Endodermal cell (in vitro differentiated cells): ENCODE data around the gene SKAP1. TPM values are rescaled to one million over a fixed set of nuclear protein-coding genes. Genes with fewer than 3 reads are reported as not detected.

Source experiments
- DNase-seq: peaks from one replicate; pipeline ENCODE4 v3.0.0-alpha.2; 2017
- H3K27ac ChIP-seq: 2 replicates; pipeline ENCODE4 v1.5.1; 2013; ENCODE audit warnings: mild to moderate bottlenecking, low read depth, low read length, moderate library complexity
- H3K27me3 ChIP-seq: 2 replicates; pipeline ENCODE4 v1.6.1; 2013; ENCODE audit warnings: mild to moderate bottlenecking, low read length, moderate library complexity; ENCODE audit not compliant: insufficient read depth, control insufficient read depth, poor library complexity, severe bottlenecking
- H3K36me3 ChIP-seq: 2 replicates; pipeline ENCODE4 v1.7.0; 2013; ENCODE audit warnings: mild to moderate bottlenecking, low read length, moderate library complexity; ENCODE audit not compliant: control insufficient read depth, insufficient read depth
- H3K4me1 ChIP-seq: one replicate; pipeline ENCODE4 v1.7.0; 2013; ENCODE audit warnings: low read length; ENCODE audit not compliant: control insufficient read depth, insufficient read depth
- H3K4me3 ChIP-seq: 2 replicates; pipeline ENCODE4 v1.5.1; 2013; ENCODE audit warnings: mild to moderate bottlenecking, low read length, moderate library complexity
- H3K9ac ChIP-seq: 2 replicates; pipeline ENCODE4 v1.6.1; 2013; ENCODE audit warnings: mild to moderate bottlenecking, low read length, moderate library complexity; ENCODE audit not compliant: poor library complexity, severe bottlenecking; ENCODE audit errors: extremely low read depth
- H3K9me3 ChIP-seq: 2 replicates; pipeline ENCODE4 v1.6.1; 2013; ENCODE audit warnings: mild to moderate bottlenecking, low read length, moderate library complexity; ENCODE audit not compliant: control insufficient read depth
- H3K27ac Mint-ChIP-seq: 2 replicates; pipeline ENCODE4 v1.8.0; 2020; ENCODE audit warnings: mixed read lengths
- H3K27me3 Mint-ChIP-seq: 2 replicates; pipeline ENCODE4 v1.8.0; 2021; ENCODE audit warnings: mild to moderate bottlenecking, mixed read lengths; ENCODE audit not compliant: insufficient read depth
- H3K36me3 Mint-ChIP-seq: 2 replicates; pipeline ENCODE4 v1.8.0; 2020; ENCODE audit warnings: low read depth, mixed read lengths
- H3K4me1 Mint-ChIP-seq: 2 replicates; pipeline ENCODE4 v1.8.0; 2020; ENCODE audit warnings: mixed read lengths
- H3K4me3 Mint-ChIP-seq: 2 replicates; pipeline ENCODE4 v1.8.0; 2020; ENCODE audit warnings: mild to moderate bottlenecking, moderate library complexity, mixed read lengths
- H3K9me3 Mint-ChIP-seq: 2 replicates; pipeline ENCODE4 v1.8.0; 2020; ENCODE audit warnings: mild to moderate bottlenecking, mixed read lengths
- WGBS, 2 experiments: methylation state at CpG; one replicate each; pipeline versions ENCODE4 v1.1.5 to v1.1.7; 2013; ENCODE audit warnings: missing lambda C conversion rate in 2 of 2, mixed read lengths in 1 of 2; ENCODE audit not compliant: insufficient coverage in 1 of 2, insufficient read length in 1 of 2; 5-methylcytosine and 5-hydroxymethylcytosine counted together
- total RNA-seq, 2 donors: library from RNA; stranded (reverse); fragmentation: NEBNext Ultra II Directional in 1 of 2; extraction: Animal tissue kit (Norgen Biotek cat#: 25700) in 1 of 2; gene quantifications; 2 replicates in 1 of 2; 3 replicates in 1 of 2; pipeline ENCODE4 v1.2.1, GENCODE V29; 2021
- TF ChIP-seq, protein P1 (sequence below): fragments of 200-600 bp; sonication (generic); conservative IDR thresholded peaks from 2 replicates; pipeline ENCODE4 v1.5.0; 2021; ENCODE audit warnings: antibody characterized with exemption, mild to moderate bottlenecking

Gene SKAP1
- total RNA-seq, 2 donors from 2014 or later = 0.31 to 0.53 TPM

DNA sequence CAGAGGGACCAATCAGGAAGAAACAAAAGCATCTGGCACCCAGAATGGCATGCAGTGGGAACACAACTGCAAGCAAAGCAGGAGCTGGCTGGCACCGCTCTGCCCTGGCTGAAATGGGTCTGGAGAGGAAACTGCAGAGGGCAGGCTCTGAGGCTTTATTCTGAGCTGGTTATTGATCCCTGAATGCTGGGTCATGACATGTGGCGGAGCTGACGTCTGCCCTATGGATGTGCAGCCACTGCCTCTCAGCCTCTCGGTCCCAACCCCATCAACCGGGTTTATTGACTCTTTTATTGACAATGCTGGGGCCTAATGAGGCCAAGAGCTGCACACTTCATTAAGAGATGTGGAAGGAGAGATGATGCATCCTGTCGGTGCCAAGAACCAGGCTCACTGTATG lies 3.9 kb upstream of the SKAP1 start:
- H3K4me3 ChIP-seq = no peak overlapping the region
- H3K27ac ChIP-seq = no peak overlapping the region
- H3K9ac ChIP-seq = no peak overlapping the region
- DNase-seq = no peak
- TF ChIP-seq, protein P1, sequence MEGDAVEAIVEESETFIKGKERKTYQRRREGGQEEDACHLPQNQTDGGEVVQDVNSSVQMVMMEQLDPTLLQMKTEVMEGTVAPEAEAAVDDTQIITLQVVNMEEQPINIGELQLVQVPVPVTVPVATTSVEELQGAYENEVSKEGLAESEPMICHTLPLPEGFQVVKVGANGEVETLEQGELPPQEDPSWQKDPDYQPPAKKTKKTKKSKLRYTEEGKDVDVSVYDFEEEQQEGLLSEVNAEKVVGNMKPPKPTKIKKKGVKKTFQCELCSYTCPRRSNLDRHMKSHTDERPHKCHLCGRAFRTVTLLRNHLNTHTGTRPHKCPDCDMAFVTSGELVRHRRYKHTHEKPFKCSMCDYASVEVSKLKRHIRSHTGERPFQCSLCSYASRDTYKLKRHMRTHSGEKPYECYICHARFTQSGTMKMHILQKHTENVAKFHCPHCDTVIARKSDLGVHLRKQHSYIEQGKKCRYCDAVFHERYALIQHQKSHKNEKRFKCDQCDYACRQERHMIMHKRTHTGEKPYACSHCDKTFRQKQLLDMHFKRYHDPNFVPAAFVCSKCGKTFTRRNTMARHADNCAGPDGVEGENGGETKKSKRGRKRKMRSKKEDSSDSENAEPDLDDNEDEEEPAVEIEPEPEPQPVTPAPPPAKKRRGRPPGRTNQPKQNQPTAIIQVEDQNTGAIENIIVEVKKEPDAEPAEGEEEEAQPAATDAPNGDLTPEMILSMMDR = no peak
- H3K27me3 ChIP-seq = peaks cover 50% of the 10 kb centered on the region
- Mint-ChIP-seq H3K27ac (no peak overlapping the region), H3K4me3 (no peak overlapping the region), H3K27me3 (peaks cover 63% of the 10 kb centered on the region), H3K36me3 (no peaks in the 10 kb centered on the region), H3K4me1 (peaks cover 33% of the 10 kb centered on the region), H3K9me3 (no peaks in the 10 kb centered on the region)
- H3K4me1 ChIP-seq = peaks cover 14% of the 10 kb centered on the region
- 86 to 90% methylated on average over 3 to 6 of the region's 6 CpGs for WGBS, 2 experiments
- no peaks in the 10 kb centered on the region for H3K9me3 ChIP-seq
- no peaks in the 10 kb centered on the region for H3K36me3 ChIP-seq

DNA sequence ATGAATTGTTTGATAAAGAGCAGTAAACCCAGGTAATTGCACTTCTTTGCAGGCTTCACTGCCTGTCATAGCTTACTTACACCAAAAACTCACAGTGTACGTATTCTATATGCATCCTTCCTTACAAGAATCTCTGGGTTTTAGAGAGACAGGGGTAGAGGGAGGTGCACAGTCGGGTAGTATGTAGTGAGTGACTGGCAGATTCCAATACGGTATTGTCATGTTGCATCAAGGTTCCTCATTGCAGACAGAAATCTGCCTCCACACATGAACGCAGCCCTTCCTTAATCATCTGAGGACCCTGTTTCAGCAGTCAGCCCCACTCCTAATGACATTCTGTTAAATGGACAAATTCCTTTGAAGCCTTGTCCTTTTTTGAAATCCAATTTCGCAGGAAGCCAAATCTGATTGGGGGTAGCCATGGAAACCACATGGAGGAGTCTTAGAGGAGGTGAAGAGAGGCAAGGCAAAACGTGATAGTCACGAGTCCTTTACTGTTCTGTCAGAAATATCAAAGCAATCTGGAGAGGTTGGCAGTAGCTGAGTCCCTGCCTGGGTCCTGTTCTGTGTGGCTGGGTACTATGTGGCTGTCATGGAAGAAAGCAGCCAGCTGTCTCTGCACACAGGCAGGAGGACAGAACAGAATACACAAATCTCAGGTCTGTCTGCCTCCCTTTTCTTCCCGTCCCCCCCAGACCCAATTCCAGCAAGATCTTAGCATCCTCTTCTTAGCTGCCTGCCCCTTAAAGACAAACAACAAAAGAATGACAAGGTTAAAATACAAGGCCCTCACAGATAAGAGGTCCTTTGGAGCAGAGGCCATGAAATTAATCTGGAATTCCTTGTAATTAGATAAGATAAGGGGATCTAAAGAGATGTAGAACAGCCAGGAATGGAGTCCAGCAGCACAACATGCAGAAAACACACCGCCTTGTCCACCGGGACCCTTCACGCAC lies 3.1 kb upstream of the SKAP1 start:
- WGBS, 2 experiments = 71 to 72% methylated on average over 10 to 11 of the region's 11 CpGs
- peak overlapping the region; percentile 16 for H3K27ac Mint-ChIP-seq
- H3K4me3 Mint-ChIP-seq = no peak overlapping the region
- Histone ChIP-seq H3K27ac (no peak overlapping the region), H3K36me3 (no peaks in the 10 kb centered on the region), H3K9me3 (no peaks in the 10 kb centered on the region), H3K27me3 (peaks cover 52% of the 10 kb centered on the region), H3K9ac (peak overlapping the region; percentile 2), H3K4me3 (no peak overlapping the region), H3K4me1 (peaks cover 19% of the 10 kb centered on the region)
- H3K4me1 Mint-ChIP-seq = peaks cover 32% of the 10 kb centered on the region
- no peaks in the 10 kb centered on the region for H3K9me3 Mint-ChIP-seq
- DNase-seq = no peak
- peaks cover 68% of the 10 kb centered on the region for H3K27me3 Mint-ChIP-seq
- TF ChIP-seq, protein P1 = no peak
- no peaks in the 10 kb centered on the region for H3K36me3 Mint-ChIP-seq

DNA sequence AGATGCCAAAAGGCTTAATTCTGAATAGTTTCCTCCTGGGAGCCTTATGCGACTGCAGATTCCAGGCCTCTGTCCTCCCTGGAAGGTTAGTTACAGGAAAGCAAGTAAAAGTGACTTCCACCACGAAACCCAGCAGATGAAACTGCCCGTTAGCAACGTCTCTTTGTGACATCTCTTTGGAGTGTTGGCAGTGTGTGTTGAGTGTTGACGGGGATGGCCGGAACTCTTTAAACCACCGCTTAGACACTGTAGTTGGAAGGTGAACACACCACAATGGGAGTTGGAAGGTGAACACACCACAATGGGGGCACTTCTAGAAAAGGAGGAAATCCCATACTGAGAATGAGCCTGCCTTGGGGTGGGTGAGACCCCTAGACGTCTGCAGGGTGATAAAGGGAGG lies 858 bp downstream of the SKAP1 start:
- peaks cover 2% of the 10 kb centered on the region for H3K9me3 Mint-ChIP-seq
- no peak overlapping the region for H3K27ac Mint-ChIP-seq
- no peaks in the 10 kb centered on the region for H3K36me3 Mint-ChIP-seq
- peak overlapping the region; percentile 48 for H3K4me3 Mint-ChIP-seq
- Histone ChIP-seq H3K36me3 (no peaks in the 10 kb centered on the region), H3K4me1 (peaks cover 24% of the 10 kb centered on the region), H3K9me3 (no peaks in the 10 kb centered on the region), H3K27me3 (peaks cover 29% of the 10 kb centered on the region), H3K9ac (no peak overlapping the region), H3K4me3 (no peak overlapping the region), H3K27ac (no peak overlapping the region)
- peaks cover 37% of the 10 kb centered on the region for H3K27me3 Mint-ChIP-seq
- DNase-seq = peak; percentile 59
- peaks cover 43% of the 10 kb centered on the region for H3K4me1 Mint-ChIP-seq
- TF ChIP-seq, protein P1 = no peak
- 74 to 83% methylated on average over 4 to 8 of the region's 8 CpGs for WGBS, 2 experiments
